Measurements from ENCODE around the gene MED13L. TPM values are rescaled to one million over a fixed set of nuclear protein-coding genes. Genes with fewer than 3 reads are reported as not detected.
"Not testable (repeated sequence)": the region's sequence is repeated elsewhere in the genome, so short reads cannot be mapped to it uniquely, and the experiment has no call there.

Gene MED13L
- total and polyA plus RNA-seq, 2 experiments from 2014 or later: 11.7 to 88.7 TPM

- 85% methylated on average over 5 of the region's 5 CpGs for WGBS, 2 experiments (ENCODE audit: low coverage in 1 of 2, low lambda C conversion rate in 2 of 2, missing lambda C conversion rate in 2 of 2)
Measured at GRCh38 chr12:116284396-116284795, 6.9 kb upstream of the MED13L start.

GRCh38 chr12:116283881-116284280 lies 6.4 kb upstream of the MED13L start:
- H3K27me3 ChIP-seq (replicated peaks; ENCODE audit: insufficient read depth); H2AFZ ChIP-seq; H3K4me3 ChIP-seq; in situ Hi-C loops (cut with MboI); H3K9me2 ChIP-seq (ENCODE audit: insufficient read depth); H3K9ac ChIP-seq; H4K20me1 ChIP-seq (ENCODE audit: insufficient read depth); H3K4me1 ChIP-seq (ENCODE audit: insufficient read depth); H3K9me3 ChIP-seq (ENCODE audit: low read depth); H3K27ac ChIP-seq; H3K79me2 ChIP-seq (ENCODE audit: insufficient read depth); H3K36me3 ChIP-seq (ENCODE audit: low read depth); H3F3A ChIP-seq (ENCODE audit: insufficient read depth); DNase-seq; H3K4me2 ChIP-seq (ENCODE audit: unreplicated experiment): not testable (repeated sequence)
- WGBS, 2 experiments (ENCODE audit: low coverage in 1 of 2, low lambda C conversion rate in 2 of 2, missing lambda C conversion rate in 2 of 2): 81 to 85% methylated on average over 8 of the region's 8 CpGs

More at GRCh38 chr12:116284396-116284795, 6.9 kb upstream of the MED13L start:
- Histone ChIP-seq H4K20me1 (ENCODE audit: insufficient read depth) (no peaks in the 10 kb centered on the region), H3K9me2 (ENCODE audit: insufficient read depth) (no peaks in the 10 kb centered on the region), H3K4me3 (no peak overlapping the region), H3K27ac (no peak overlapping the region), H3K9me3 (ENCODE audit: low read depth) (no peaks in the 10 kb centered on the region), H3K4me1 (ENCODE audit: insufficient read depth) (no peaks in the 10 kb centered on the region), H3F3A (ENCODE audit: insufficient read depth) (no peaks in the 10 kb centered on the region), H2AFZ (no peak overlapping the region), H3K9ac (no peak overlapping the region), H3K27me3 (replicated peaks; ENCODE audit: insufficient read depth) (no peaks in the 10 kb centered on the region), H3K79me2 (ENCODE audit: insufficient read depth) (no peaks in the 10 kb centered on the region), H3K4me2 (ENCODE audit: unreplicated experiment) (no peak overlapping the region), H3K36me3 (ENCODE audit: low read depth) (no peaks in the 10 kb centered on the region)
- in situ Hi-C loops (cut with MboI): no loop called here
- DNase-seq: no peak
- TF ChIP-seq EZH2 (IDR thresholded peaks at IDR 0.05; ENCODE audit: insufficient read depth, poor library complexity, severe bottlenecking): no peak
- TF ChIP-seq EZH2phosphoT487 (IDR thresholded peaks at IDR 0.05; ENCODE audit: insufficient read depth, low read depth): no peak

- Histone ChIP-seq H3K9me3 (ENCODE audit: low read depth) (no peaks in the 10 kb centered on the region), H3K4me2 (ENCODE audit: unreplicated experiment) (no peak overlapping the region), H2AFZ (no peak overlapping the region), H3K27me3 (replicated peaks; ENCODE audit: insufficient read depth) (no peaks in the 10 kb centered on the region), H3K36me3 (ENCODE audit: low read depth) (no peaks in the 10 kb centered on the region), H3K4me3 (no peak overlapping the region), H3K79me2 (ENCODE audit: insufficient read depth) (no peaks in the 10 kb centered on the region), H3K4me1 (ENCODE audit: insufficient read depth) (no peaks in the 10 kb centered on the region), H3K9me2 (ENCODE audit: insufficient read depth) (no peaks in the 10 kb centered on the region), H3K27ac (no peak overlapping the region), H3F3A (ENCODE audit: insufficient read depth) (no peaks in the 10 kb centered on the region), H4K20me1 (ENCODE audit: insufficient read depth) (no peaks in the 10 kb centered on the region), H3K9ac (no peak overlapping the region)
- TF ChIP-seq EZH2 (IDR thresholded peaks at IDR 0.05; ENCODE audit: insufficient read depth, poor library complexity, severe bottlenecking) (no peak), EZH2phosphoT487 (IDR thresholded peaks at IDR 0.05; ENCODE audit: insufficient read depth, low read depth) (no peak)
- in situ Hi-C loops (cut with MboI): no loop called here
- no peak for DNase-seq
- WGBS, 2 experiments (ENCODE audit: low coverage in 1 of 2, low lambda C conversion rate in 2 of 2, missing lambda C conversion rate in 2 of 2): 71 to 73% methylated on average over 15 of the region's 15 CpGs
Measured at GRCh38 chr12:116282371-116283286, 5.1 kb upstream of the MED13L start.

- in situ Hi-C loops (cut with MboI): no loop called here
- no peaks in the 10 kb centered on the region for H3K36me3 ChIP-seq (ENCODE audit: low read depth)
- H3K4me3 ChIP-seq: no peak overlapping the region
- no peak for DNase-seq
- TF ChIP-seq EZH2 (IDR thresholded peaks at IDR 0.05; ENCODE audit: insufficient read depth, poor library complexity, severe bottlenecking) (no peak), EZH2phosphoT487 (IDR thresholded peaks at IDR 0.05; ENCODE audit: insufficient read depth, low read depth) (no peak)
- H3K4me1 ChIP-seq (ENCODE audit: insufficient read depth): no peaks in the 10 kb centered on the region
- H3K27me3 ChIP-seq (replicated peaks; ENCODE audit: insufficient read depth): no peaks in the 10 kb centered on the region
- H4K20me1 ChIP-seq (ENCODE audit: insufficient read depth): no peaks in the 10 kb centered on the region
- H2AFZ ChIP-seq: no peak overlapping the region
- 60 to 65% methylated on average over 5 of the region's 5 CpGs for WGBS, 2 experiments (ENCODE audit: low coverage in 1 of 2, low lambda C conversion rate in 2 of 2, missing lambda C conversion rate in 2 of 2)
- H3K79me2 ChIP-seq (ENCODE audit: insufficient read depth): peaks cover 11% of the 10 kb centered on the region
- no peak overlapping the region for H3K4me2 ChIP-seq (ENCODE audit: unreplicated experiment)
- peaks cover 9% of the 10 kb centered on the region; the same call in 1 of the 2 replicates for H3F3A ChIP-seq (ENCODE audit: insufficient read depth)
- no peaks in the 10 kb centered on the region for H3K9me2 ChIP-seq (ENCODE audit: insufficient read depth)
- H3K9me3 ChIP-seq (ENCODE audit: low read depth): no peaks in the 10 kb centered on the region
- H3K27ac ChIP-seq: no peak overlapping the region
- no peak overlapping the region for H3K9ac ChIP-seq
Measured at GRCh38 chr12:116280595-116281290, 3.2 kb upstream of the MED13L start.
